Measurements from ENCODE around the gene PTPN22. TPM values are rescaled to one million over a fixed set of nuclear protein-coding genes. Genes with fewer than 3 reads are reported as not detected.

Gene PTPN22
- total RNA-seq, 1 donor from 2014 or later: 2.3 TPM

- Histone ChIP-seq H3K4me1 (peaks cover 0 to 8% of the 10 kb centered on the region in 2 donors), H3K36me3 (peaks cover 28 to 39% of the 10 kb centered on the region in 2 donors), H3K27ac (no peak overlapping the region), H3K4me3 (no peak overlapping the region), H3K9me3 (no peaks in the 10 kb centered on the region), H3K27me3 (no peaks in the 10 kb centered on the region)
- TF ChIP-seq CTCF (IDR thresholded peaks at IDR 0.05): no peak
- DNase-seq (ENCODE audit: low spot score in 2 of 2): no peak
- intact Hi-C loops (cut with DNase I): no loop called here
Measured at GRCh38 chr1:113895098-113895497, 23.6 kb upstream of the PTPN22 start.

DNA sequence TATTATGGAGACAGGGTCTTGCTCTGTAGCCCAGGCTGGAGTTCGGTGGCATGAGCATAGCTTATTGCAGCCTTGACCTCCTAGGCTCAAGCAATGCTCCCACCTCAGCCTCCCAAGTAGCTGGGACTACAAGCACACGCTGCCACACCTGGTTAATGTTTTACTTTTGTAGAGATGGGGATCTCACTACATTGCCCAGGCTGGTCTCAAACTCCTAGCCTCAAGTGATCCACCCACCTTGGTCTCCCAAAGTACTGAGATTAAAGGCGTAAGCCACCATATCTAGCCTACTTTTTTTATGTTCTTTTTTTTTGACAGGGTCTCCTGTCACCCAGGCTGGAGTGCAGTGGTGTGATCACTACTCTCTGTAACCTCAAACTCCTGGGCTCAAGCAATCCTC, 21.8 kb upstream of the PTPN22 start:
- Histone ChIP-seq H3K27me3 (no peaks in the 10 kb centered on the region), H3K36me3 (peaks cover 23 to 34% of the 10 kb centered on the region in 2 donors), H3K9me3 (no peaks in the 10 kb centered on the region), H3K4me3 (no peak overlapping the region), H3K4me1 (no peaks in the 10 kb centered on the region), H3K27ac (no peak overlapping the region)
- DNase-seq (ENCODE audit: low spot score in 2 of 2): no peak
- intact Hi-C loops (cut with DNase I): no loop called here
- no peak for TF ChIP-seq CTCF (IDR thresholded peaks at IDR 0.05)

GRCh38 chr1:113891631-113892220, 20.2 kb upstream of the PTPN22 start:
- Histone ChIP-seq H3K9me3 (no peaks in the 10 kb centered on the region), H3K4me1 (no peaks in the 10 kb centered on the region), H3K36me3 (peaks cover 11 to 23% of the 10 kb centered on the region in 2 donors), H3K4me3 (no peak overlapping the region), H3K27ac (no peak overlapping the region), H3K27me3 (no peaks in the 10 kb centered on the region)
- TF ChIP-seq CTCF (IDR thresholded peaks at IDR 0.05): no peak
- no peak for DNase-seq (ENCODE audit: low spot score in 2 of 2)
- intact Hi-C loops (cut with DNase I): no loop called here

- intact Hi-C loops (cut with DNase I): no loop called here
- Histone ChIP-seq H3K27ac (no peak overlapping the region), H3K9me3 (no peaks in the 10 kb centered on the region), H3K27me3 (no peaks in the 10 kb centered on the region), H3K4me1 (no peaks in the 10 kb centered on the region), H3K36me3 (peaks cover 8 to 16% of the 10 kb centered on the region in 2 donors), H3K4me3 (no peak overlapping the region)
- DNase-seq (ENCODE audit: low spot score in 2 of 2): no peak
- no peak for TF ChIP-seq CTCF (IDR thresholded peaks at IDR 0.05)
Measured at GRCh38 chr1:113890816-113891215, 19.3 kb upstream of the PTPN22 start.

- no peaks in the 10 kb centered on the region for H3K9me3 ChIP-seq
- TF ChIP-seq CTCF (IDR thresholded peaks at IDR 0.05): no peak
- no peaks in the 10 kb centered on the region for H3K36me3 ChIP-seq
- intact Hi-C loops (cut with DNase I): no loop called here
- no peak for DNase-seq (ENCODE audit: low spot score in 2 of 2)
- no peak within 1 kb of the TSS for H3K4me3 ChIP-seq
- H3K27me3 ChIP-seq: no peaks in the 10 kb centered on the region
- H3K4me1 ChIP-seq: no peaks in the 10 kb centered on the region
- H3K27ac ChIP-seq: no peak within 1 kb of the TSS
Measured at GRCh38 chr1:113887402-113888175, 16.1 kb upstream of the PTPN22 start, which contains the start of gene BCL2L15. Gene BCL2L15, minus strand, starts transcription at chr1:113887581. Its CDS starts 206 bp downstream, at chr1:113887375.
